ENCODE data around the gene RILPL1. TPM values are rescaled to one million over a fixed set of nuclear protein-coding genes. Genes with fewer than 3 reads are reported as not detected.
"Not testable (repeated sequence)": the region's sequence is repeated elsewhere in the genome, so short reads cannot be mapped to it uniquely, and the experiment has no call there.

RILPL1 gene
- total and polyA plus RNA-seq, 2 experiments from 2014 or later: 13.6 to 17.5 TPM

- Histone ChIP-seq H3K27ac (no peak overlapping the region), H3K27me3 (no peaks in the 10 kb centered on the region), H3K4me2 (no peak overlapping the region), H3K9me2 (replicated peaks; ENCODE audit: insufficient read depth) (no peaks in the 10 kb centered on the region), H3K79me2 (no peaks in the 10 kb centered on the region), H3K36me3 (replicated peaks; ENCODE audit: insufficient read depth, low read depth) (no peaks in the 10 kb centered on the region), H4K20me1 (ENCODE audit: insufficient read depth, poor library complexity, severe bottlenecking) (no peaks in the 10 kb centered on the region), H3K9me3 (ENCODE audit: low read depth) (no peaks in the 10 kb centered on the region), H3K4me1 (ENCODE audit: insufficient read depth) (no peaks in the 10 kb centered on the region), H2AFZ (no peak overlapping the region), H3K4me3 (no peak overlapping the region)
- WGBS (ENCODE audit: low lambda C conversion rate, missing lambda C conversion rate): 91% methylated on average over 15 of the region's 15 CpGs
- no peak for TF ChIP-seq EZH2 (IDR thresholded peaks at IDR 0.05; ENCODE audit: borderline replicate concordance)
- TF ChIP-seq CTCF (IDR thresholded peaks at IDR 0.05; ENCODE audit: poor library complexity): no peak
- TF ChIP-seq EZH2phosphoT487 (IDR thresholded peaks at IDR 0.05; ENCODE audit: low read depth, severe bottlenecking, unreplicated experiment): no peak
- DNase-seq (ENCODE audit: low spot score): no peak
Observed at GRCh38 chr12:123540899-123541662, 7.6 kb upstream of the RILPL1 start.

- not testable (repeated sequence) for H3K27ac ChIP-seq; DNase-seq (ENCODE audit: low spot score); H4K20me1 ChIP-seq (ENCODE audit: insufficient read depth, poor library complexity, severe bottlenecking); H3K4me3 ChIP-seq; H3K36me3 ChIP-seq (replicated peaks; ENCODE audit: insufficient read depth, low read depth); H3K9me3 ChIP-seq (ENCODE audit: low read depth); H2AFZ ChIP-seq; H3K27me3 ChIP-seq; H3K4me2 ChIP-seq; H3K9me2 ChIP-seq (replicated peaks; ENCODE audit: insufficient read depth)
- WGBS (ENCODE audit: low lambda C conversion rate, missing lambda C conversion rate): 85% methylated on average over 11 of the region's 11 CpGs
- Histone ChIP-seq H3K4me1 (ENCODE audit: insufficient read depth) (peaks cover 13% of the 10 kb centered on the region), H3K79me2 (peaks cover 21% of the 10 kb centered on the region)
Observed at GRCh38 chr12:123535952-123536351, 2.4 kb upstream of the RILPL1 start.

- Histone ChIP-seq H3K4me3 (peak overlapping the region; percentile 68), H4K20me1 (ENCODE audit: insufficient read depth, poor library complexity, severe bottlenecking) (peaks cover 7% of the 10 kb centered on the region), H3K9me2 (replicated peaks; ENCODE audit: insufficient read depth) (no peaks in the 10 kb centered on the region), H3K4me2 (peak overlapping the region; percentile 93), H3K27me3 (no peaks in the 10 kb centered on the region), H3K4me1 (ENCODE audit: insufficient read depth) (peaks cover 13% of the 10 kb centered on the region), H3K9me3 (ENCODE audit: low read depth) (no peaks in the 10 kb centered on the region), H3K79me2 (peaks cover 31% of the 10 kb centered on the region), H3K27ac (peak overlapping the region; percentile 62), H2AFZ (peak overlapping the region; percentile 88), H3K36me3 (replicated peaks; ENCODE audit: insufficient read depth, low read depth) (no peaks in the 10 kb centered on the region)
- DNase-seq (ENCODE audit: low spot score): peak; percentile 55
- TF ChIP-seq EZH2phosphoT487 (IDR thresholded peaks at IDR 0.05; ENCODE audit: low read depth, severe bottlenecking, unreplicated experiment) (no peak), CTCF (IDR thresholded peaks at IDR 0.05; ENCODE audit: poor library complexity) (no peak), EZH2 (IDR thresholded peaks at IDR 0.05; ENCODE audit: borderline replicate concordance) (no peak)
- WGBS (ENCODE audit: low lambda C conversion rate, missing lambda C conversion rate): 4% methylated on average over 52 of the region's 79 CpGs
Observed at GRCh38 chr12:123532808-123533649, 490 bp downstream of the RILPL1 start.

GRCh38 chr12:123532019-123532418 lies 1.5 kb downstream of the RILPL1 start:
- DNase-seq (ENCODE audit: low spot score): no peak
- H4K20me1 ChIP-seq (ENCODE audit: insufficient read depth, poor library complexity, severe bottlenecking): peaks cover 7% of the 10 kb centered on the region
- peak overlapping the region; percentile 93 for H3K4me2 ChIP-seq
- WGBS (ENCODE audit: low lambda C conversion rate, missing lambda C conversion rate): 44% methylated on average over 1 of the region's 1 CpG
- H3K27me3 ChIP-seq: no peaks in the 10 kb centered on the region
- no peaks in the 10 kb centered on the region for H3K9me2 ChIP-seq (replicated peaks; ENCODE audit: insufficient read depth)
- H2AFZ ChIP-seq: no peak overlapping the region
- H3K4me1 ChIP-seq (ENCODE audit: insufficient read depth): peaks cover 13% of the 10 kb centered on the region
- no peaks in the 10 kb centered on the region for H3K36me3 ChIP-seq (replicated peaks; ENCODE audit: insufficient read depth, low read depth)
- TF ChIP-seq CTCF (IDR thresholded peaks at IDR 0.05; ENCODE audit: poor library complexity) (no peak), EZH2 (IDR thresholded peaks at IDR 0.05; ENCODE audit: borderline replicate concordance) (no peak), EZH2phosphoT487 (IDR thresholded peaks at IDR 0.05; ENCODE audit: low read depth, severe bottlenecking, unreplicated experiment) (no peak)
- H3K9me3 ChIP-seq (ENCODE audit: low read depth): no peaks in the 10 kb centered on the region
- H3K4me3 ChIP-seq: no peak overlapping the region
- H3K27ac ChIP-seq: no peak overlapping the region
- peaks cover 31% of the 10 kb centered on the region for H3K79me2 ChIP-seq

All from hepatocyte (in vitro differentiated cells).